Stomach (tissue), 4 donors: ENCODE measurements around the gene EVL.

Experiments
- CTCF ChIP-seq, 7 experiments: fragments of 450-650 bp in 4 of 7; fragments of 200-600 bp in 3 of 7; sonication (generic) in 3 of 7; IDR thresholded peaks; one replicate each; pipeline ENCODE4 v1.5.1; 2016 to 2019; ENCODE audit warnings: antibody characterized with exemption in 7 of 7, control low read depth in 2 of 7, mild to moderate bottlenecking in 1 of 7
- EP300 ChIP-seq: sonication (generic); formaldehyde crosslinking; IDR thresholded peaks from one replicate; pipeline ENCODE4 v1.6.1; 2017; ENCODE audit warnings: antibody characterized with exemption
- POLR2A ChIP-seq, 4 donors: fragments of 450-650 bp; IDR thresholded peaks; one replicate each; pipeline ENCODE4 v1.6.1; 2016; ENCODE audit warnings: antibody characterized with exemption in 4 of 4, control low read depth in 2 of 4, mild to moderate bottlenecking in 1 of 4, moderate library complexity in 1 of 4
- POLR2AphosphoS5 ChIP-seq, 3 donors: sonication (generic); formaldehyde crosslinking; IDR thresholded peaks; one replicate each; pipeline ENCODE4 v1.6.1; 2016; ENCODE audit warnings: antibody characterized with exemption in 3 of 3

DNA sequence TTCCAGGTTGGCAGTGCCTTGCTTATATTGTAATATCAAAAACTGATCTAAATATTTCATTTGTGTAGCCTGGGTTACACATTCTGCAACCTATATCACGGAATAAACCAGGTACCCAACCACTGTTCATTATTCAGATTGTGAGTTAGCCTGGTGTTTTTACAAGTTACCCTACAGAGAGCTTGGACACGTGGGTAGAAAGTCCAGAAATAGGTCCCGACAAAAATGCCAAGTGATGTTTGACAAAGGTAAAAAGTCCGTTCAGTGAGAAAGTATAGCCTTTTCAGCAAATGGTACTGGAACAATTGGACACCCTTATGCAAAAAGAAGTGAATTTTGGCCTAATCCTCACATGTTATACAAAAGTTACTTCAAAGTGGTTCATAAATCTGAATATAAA lies 17.6 kb upstream of the EVL start:
- TF ChIP-seq EP300 (no peak), CTCF (IDR thresholded peaks at IDR 0.05) (no peak), POLR2A (IDR thresholded peaks at IDR 0.05) (no peak), POLR2AphosphoS5 (IDR thresholded peaks at IDR 0.05) (no peak)
